GM21717 (cell line): ENCODE measurements around the gene SEPHS1.

Experiments used
- ATAC-seq: cut with Tn5 transposase; IDR thresholded peaks from one replicate; pipeline ENCODE4 v1.9.1; 2021; ENCODE audit warnings: mild to moderate bottlenecking, moderate library complexity; ENCODE audit not compliant: unreplicated experiment

SEPHS1 gene

GRCh38 chr10:13329565-13329964 is 18.5 kb downstream of the SEPHS1 start:
- ATAC-seq, result no peak

GRCh38 chr10:13328613-13329012 is 19.5 kb downstream of the SEPHS1 start:
- no peak for ATAC-seq

GRCh38 chr10:13328126-13328525 is 20.0 kb downstream of the SEPHS1 start:
- no peak for ATAC-seq

GRCh38 chr10:13327534-13327933 is 20.6 kb downstream of the SEPHS1 start:
- no peak for ATAC-seq

- ATAC-seq, result no peak
Measured at GRCh38 chr10:13322615-13323148, 25.4 kb downstream of the SEPHS1 start.

- no peak for ATAC-seq
Measured at GRCh38 chr10:13321576-13321975, 26.5 kb downstream of the SEPHS1 start.

GRCh38 chr10:13319166-13319565 is 28.9 kb downstream of the SEPHS1 start:
- no peak for ATAC-seq

GRCh38 chr10:13317474-13317873 is 30.6 kb downstream of the SEPHS1 start:
- no peak for ATAC-seq

GRCh38 chr10:13316635-13317311 is 31.3 kb downstream of the SEPHS1 start:
- ATAC-seq, result no peak

- no peak for ATAC-seq
Measured at GRCh38 chr10:13315361-13315760, 32.7 kb downstream of the SEPHS1 start.

- no peak for ATAC-seq
Measured at GRCh38 chr10:13311177-13311575, 36.9 kb downstream of the SEPHS1 start.

- no peak for ATAC-seq
Measured at GRCh38 chr10:13310518-13311176, 37.4 kb downstream of the SEPHS1 start.

GRCh38 chr10:13309792-13310191 is 38.3 kb downstream of the SEPHS1 start:
- ATAC-seq, result no peak

GRCh38 chr10:13308096-13308495 is 40.0 kb downstream of the SEPHS1 start:
- no peak for ATAC-seq

GRCh38 chr10:13306103-13306502 is 42.0 kb downstream of the SEPHS1 start:
- ATAC-seq, result no peak

GRCh38 chr10:13302821-13303555 is 45.1 kb downstream of the SEPHS1 start:
- no peak for ATAC-seq

- peak; percentile 46 for ATAC-seq
Measured at GRCh38 chr10:13299437-13300287, 48.4 kb downstream of the SEPHS1 start, which contains the start of gene PHYH. TSS of gene PHYH (minus strand) at chr10:13300064. CDS start at chr10:13300042, 22 bp downstream.

GRCh38 chr10:13298748-13299436 is 49.2 kb downstream of the SEPHS1 start:
- no peak for ATAC-seq

GRCh38 chr10:13296476-13296875 is 51.6 kb downstream of the SEPHS1 start:
- no peak for ATAC-seq

- no peak for ATAC-seq
Measured at GRCh38 chr10:13294784-13295183, 53.3 kb downstream of the SEPHS1 start.
